Measurements from ENCODE around the gene VANGL1. TPM values are rescaled to one million over a fixed set of nuclear protein-coding genes. Genes with fewer than 3 reads are reported as not detected.

Gene VANGL1
- total RNA-seq, 1 donor from 2014 or later: 8.0 TPM

DNA sequence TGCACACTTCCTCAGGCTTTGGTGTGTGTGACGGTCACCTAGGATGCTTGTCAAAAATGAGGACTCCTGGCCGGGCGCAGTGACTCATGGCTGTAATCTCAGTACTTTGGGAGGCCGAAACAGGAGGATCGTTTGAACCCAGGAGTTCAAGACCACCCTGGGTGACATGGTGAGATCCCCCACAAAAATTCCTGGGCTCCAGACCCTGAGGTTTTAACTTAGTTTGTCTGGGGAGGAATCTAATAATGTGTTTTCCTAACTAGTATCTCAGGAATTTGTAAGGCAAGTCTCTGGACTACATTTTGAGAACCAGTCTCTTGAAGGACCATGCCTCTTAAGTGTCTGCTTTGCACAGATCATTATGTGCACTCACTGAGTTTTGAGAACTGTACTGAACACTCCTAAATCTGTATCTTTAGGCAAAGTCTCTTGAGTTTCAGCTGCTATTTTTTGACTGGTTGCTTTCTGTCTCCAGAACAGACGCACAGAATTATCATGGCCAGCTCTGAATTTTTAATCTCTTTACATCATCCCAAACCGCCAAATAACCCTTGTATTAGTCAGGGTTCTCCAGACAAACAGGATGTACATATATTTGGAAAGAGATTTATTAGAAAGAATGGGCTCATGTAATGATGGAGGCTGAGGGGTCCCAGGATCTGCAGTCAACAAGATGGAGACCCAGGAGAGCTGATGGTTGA is 45.5 kb upstream of the VANGL1 start:
- Histone ChIP-seq H3K9me3 (no peaks in the 10 kb centered on the region), H3K4me3 (no peak overlapping the region), H3K27ac (no peak overlapping the region), H3K36me3 (no peaks in the 10 kb centered on the region), H3K27me3 (no peaks in the 10 kb centered on the region), H3K4me1 (peaks cover 0 to 2% of the 10 kb centered on the region in 2 donors)
- TF ChIP-seq, protein P1, sequence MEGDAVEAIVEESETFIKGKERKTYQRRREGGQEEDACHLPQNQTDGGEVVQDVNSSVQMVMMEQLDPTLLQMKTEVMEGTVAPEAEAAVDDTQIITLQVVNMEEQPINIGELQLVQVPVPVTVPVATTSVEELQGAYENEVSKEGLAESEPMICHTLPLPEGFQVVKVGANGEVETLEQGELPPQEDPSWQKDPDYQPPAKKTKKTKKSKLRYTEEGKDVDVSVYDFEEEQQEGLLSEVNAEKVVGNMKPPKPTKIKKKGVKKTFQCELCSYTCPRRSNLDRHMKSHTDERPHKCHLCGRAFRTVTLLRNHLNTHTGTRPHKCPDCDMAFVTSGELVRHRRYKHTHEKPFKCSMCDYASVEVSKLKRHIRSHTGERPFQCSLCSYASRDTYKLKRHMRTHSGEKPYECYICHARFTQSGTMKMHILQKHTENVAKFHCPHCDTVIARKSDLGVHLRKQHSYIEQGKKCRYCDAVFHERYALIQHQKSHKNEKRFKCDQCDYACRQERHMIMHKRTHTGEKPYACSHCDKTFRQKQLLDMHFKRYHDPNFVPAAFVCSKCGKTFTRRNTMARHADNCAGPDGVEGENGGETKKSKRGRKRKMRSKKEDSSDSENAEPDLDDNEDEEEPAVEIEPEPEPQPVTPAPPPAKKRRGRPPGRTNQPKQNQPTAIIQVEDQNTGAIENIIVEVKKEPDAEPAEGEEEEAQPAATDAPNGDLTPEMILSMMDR (IDR thresholded peaks at IDR 0.05): no peak
- intact Hi-C loops (cut with DNase I): loop anchor here (1.0 to 10.0 kb wide), 4 partner anchors 251 to 484 kb away; no protein-coding TSS in a partner anchor
- DNase-seq (ENCODE audit: low spot score in 2 of 2): no peak

DNA sequence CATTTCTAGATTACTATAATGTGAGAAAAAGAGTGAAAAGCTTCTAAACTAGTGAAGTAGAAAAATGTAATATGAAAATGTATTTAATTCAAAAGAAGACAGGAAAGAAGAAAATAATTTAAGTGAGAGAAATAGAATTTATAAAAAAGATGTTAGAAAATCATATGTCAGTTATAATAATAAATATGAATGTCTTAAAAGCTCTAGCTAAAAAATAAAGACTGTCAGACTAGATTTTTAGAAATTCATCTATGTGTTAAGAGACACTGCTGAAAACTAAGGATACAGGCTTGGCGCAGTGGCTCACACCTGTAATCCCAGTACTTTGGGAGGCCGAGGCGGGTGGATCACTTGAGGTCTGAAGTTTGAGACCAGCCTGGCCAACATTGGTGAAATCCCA is 37.3 kb upstream of the VANGL1 start:
- Histone ChIP-seq H3K4me1 (no peaks in the 10 kb centered on the region), H3K27me3 (no peaks in the 10 kb centered on the region), H3K36me3 (no peaks in the 10 kb centered on the region), H3K4me3 (no peak overlapping the region), H3K9me3 (no peaks in the 10 kb centered on the region), H3K27ac (no peak overlapping the region)
- DNase-seq (ENCODE audit: low spot score in 2 of 2): no peak
- intact Hi-C loops (cut with DNase I): no loop called here
- TF ChIP-seq, protein P1 (IDR thresholded peaks at IDR 0.05): no peak

DNA sequence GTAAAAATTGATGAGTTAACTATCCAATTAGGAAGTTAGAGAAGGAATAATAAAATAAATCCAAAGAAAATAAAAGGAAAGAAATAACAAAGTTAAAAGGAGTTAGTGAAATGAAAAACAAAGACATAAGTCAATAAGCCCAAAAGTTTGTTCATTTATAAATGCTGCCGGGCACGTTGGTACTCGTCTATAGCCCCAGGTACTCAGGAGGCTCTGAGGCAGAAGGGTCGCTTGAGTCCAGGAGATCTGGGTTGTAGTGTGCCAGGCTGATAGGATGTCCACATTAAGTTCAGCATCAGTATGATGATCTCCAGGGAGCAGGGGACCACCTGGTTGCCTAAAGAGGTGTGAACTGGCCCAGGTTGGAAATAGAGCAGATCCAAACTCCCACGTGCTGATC is 35.5 kb upstream of the VANGL1 start:
- intact Hi-C loops (cut with DNase I): loop anchor here (5.0 kb wide), 2 partner anchors 101 to 166 kb away; no protein-coding TSS in a partner anchor

DNA sequence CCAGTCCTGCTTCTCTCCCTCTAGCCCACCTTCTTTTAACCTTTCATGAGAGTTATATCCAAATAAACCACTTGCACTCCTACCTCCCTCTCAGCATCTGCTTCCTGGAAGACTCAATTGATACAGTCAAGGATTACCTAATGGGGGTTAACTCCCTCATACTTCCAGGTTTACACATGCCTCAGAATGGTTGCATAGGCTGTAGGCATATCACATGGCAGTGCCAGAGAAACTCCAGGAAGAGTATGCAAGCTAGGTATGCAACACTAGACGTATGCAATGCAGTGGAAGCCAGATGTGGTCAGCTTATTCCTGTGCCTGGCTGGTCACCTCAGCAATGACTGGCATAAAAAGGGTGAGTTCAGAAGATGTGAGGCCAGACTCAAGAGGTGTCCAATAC is 32.7 kb upstream of the VANGL1 start:
- intact Hi-C loops (cut with DNase I): loop anchor here (5.0 kb wide), 2 partner anchors 98 to 163 kb away; no protein-coding TSS in a partner anchor
- no peak overlapping the region for H3K27ac ChIP-seq
- no peaks in the 10 kb centered on the region for H3K27me3 ChIP-seq
- TF ChIP-seq, protein P1 (IDR thresholded peaks at IDR 0.05): no peak
- H3K36me3 ChIP-seq: no peaks in the 10 kb centered on the region
- H3K9me3 ChIP-seq: no peaks in the 10 kb centered on the region
- no peak for DNase-seq (ENCODE audit: low spot score in 2 of 2)
- H3K4me1 ChIP-seq: no peaks in the 10 kb centered on the region
- H3K4me3 ChIP-seq: no peak overlapping the region

More for the DNA sequence above, 35.5 kb upstream of the VANGL1 start:
- no peaks in the 10 kb centered on the region for H3K9me3 ChIP-seq
- H3K27ac ChIP-seq: no peak overlapping the region
- no peaks in the 10 kb centered on the region for H3K27me3 ChIP-seq
- TF ChIP-seq, protein P1 (IDR thresholded peaks at IDR 0.05): no peak
- no peaks in the 10 kb centered on the region for H3K36me3 ChIP-seq
- no peak for DNase-seq (ENCODE audit: low spot score in 2 of 2)
- no peaks in the 10 kb centered on the region for H3K4me1 ChIP-seq
- H3K4me3 ChIP-seq: no peak overlapping the region

DNA sequence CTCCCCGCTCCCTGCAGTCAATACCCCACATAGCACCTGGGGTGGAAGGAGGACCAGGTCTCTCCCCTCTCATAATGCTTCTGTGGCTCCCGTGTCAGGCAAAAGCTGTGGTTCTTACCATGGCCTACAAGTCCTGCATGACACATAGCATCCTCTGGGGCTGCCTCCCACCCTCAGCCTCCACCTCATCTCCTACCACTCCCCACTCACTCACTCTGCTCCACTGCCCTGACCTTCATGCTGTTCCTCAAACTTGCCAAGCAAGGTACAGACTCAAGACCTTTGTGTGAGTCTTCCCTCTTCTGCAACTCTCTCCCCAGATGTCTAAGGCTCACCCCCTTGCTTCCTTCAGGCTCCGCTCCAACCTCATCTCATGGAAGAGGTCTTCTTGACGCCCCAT is 28.0 kb upstream of the VANGL1 start:
- intact Hi-C loops (cut with DNase I): no loop called here
- H3K9me3 ChIP-seq: no peaks in the 10 kb centered on the region
- TF ChIP-seq, protein P1 (IDR thresholded peaks at IDR 0.05): no peak
- H3K4me3 ChIP-seq: no peak overlapping the region
- DNase-seq (ENCODE audit: low spot score in 2 of 2): no peak
- no peak overlapping the region for H3K27ac ChIP-seq
- H3K27me3 ChIP-seq: no peaks in the 10 kb centered on the region
- H3K36me3 ChIP-seq: no peaks in the 10 kb centered on the region
- H3K4me1 ChIP-seq: no peaks in the 10 kb centered on the region

Measured in ascending aorta (tissue), 2 donors.